Kidney (tissue), 14 donors: ENCODE results near the gene SLC27A1. TPM values are rescaled to one million over a fixed set of nuclear protein-coding genes. Genes with fewer than 3 reads are reported as not detected.
A peak's percentile ranks its signal among the peaks of the same experiment; 100 is the strongest.

ENCODE experiments used
- DNase-seq, 5 donors: peaks; one replicate each; pipeline ENCODE4 v3.0.0-alpha.2; 2013 to 2020
- FAIRE-seq: peaks from 2 replicates; lab custom pipeline; 2012; peaks lifted over from hg19 to GRCh38; lab: Jason Lieb, UNC
- H3K27ac ChIP-seq, 2 donors: one replicate each; pipeline ENCODE4 v1.7.0; 2013; ENCODE audit warnings: low read depth in 2 of 2, low read length in 2 of 2, inconsistent platforms in 1 of 2
- H3K27me3 ChIP-seq: one replicate; pipeline ENCODE4 v1.7.1; 2013; ENCODE audit warnings: low read length, inconsistent platforms; ENCODE audit not compliant: control insufficient read depth, insufficient read depth
- H3K36me3 ChIP-seq, 3 donors: one replicate each; pipeline versions ENCODE4 v1.7.0 to v1.7.1; 2013; ENCODE audit warnings: low read length in 3 of 3, control low read depth in 1 of 3, inconsistent platforms in 1 of 3; ENCODE audit not compliant: insufficient read depth in 3 of 3, control insufficient read depth in 2 of 3
- H3K4me1 ChIP-seq, 3 donors: one replicate each; pipeline versions ENCODE4 v1.7.0 to v1.7.1; 2013; ENCODE audit warnings: low read length in 3 of 3, inconsistent platforms in 1 of 3, low read depth in 1 of 3; ENCODE audit not compliant: control insufficient read depth in 2 of 3, insufficient read depth in 2 of 3
- H3K4me3 ChIP-seq, 3 donors: one replicate each; pipeline versions ENCODE4 v1.7.0 to v1.8.1; 2013; ENCODE audit warnings: low read length in 3 of 3, control low read depth in 1 of 3, inconsistent platforms in 1 of 3
- H3K9ac ChIP-seq, 3 donors: one replicate each; pipeline versions ENCODE4 v1.7.0 to v1.7.1; 2013; ENCODE audit warnings: low read length in 3 of 3, control low read depth in 1 of 3, inconsistent platforms in 1 of 3
- H3K9me3 ChIP-seq, 3 donors: one replicate each; pipeline versions ENCODE4 v1.7.0 to v1.7.1; 2013; ENCODE audit warnings: low read length in 3 of 3, control low read depth in 1 of 3, inconsistent platforms in 1 of 3; ENCODE audit not compliant: control insufficient read depth in 2 of 3, insufficient read depth in 1 of 3
- intact Hi-C: fragments of 100-400 bp; cut with DNase I; formaldehyde crosslinking; loops from one replicate; pipeline ENCODE4 v1.11.1; 2022
- polyA plus RNA-seq: library from polyadenylated mRNA; stranded (reverse); fragments of 350-450 nt; fragmentation: Illumina TruSeq; extraction: RNeasy Lipid Tissue Mini Kit (QIAGEN cat#74804); gene quantifications from one replicate; pipeline ENCODE4 v1.2.3, GENCODE V29; 2014; ENCODE audit warnings: low read depth, low replicate concordance; ENCODE audit not compliant: insufficient read depth
- total RNA-seq: library from RNA; stranded (reverse); fragmentation: NEBNext Ultra II Directional; extraction: Animal tissue kit (Norgen Biotek cat#: 25700); gene quantifications from one replicate; pipeline ENCODE4 v1.2.1, GENCODE V29; 2021
- TF ChIP-seq, protein P1 (sequence below): IDR thresholded peaks from 3 replicates; pipeline ENCODE4 v1.5.1; 2012; ENCODE audit warnings: mild to moderate bottlenecking, moderate library complexity, borderline replicate concordance; ENCODE audit not compliant: insufficient read depth; ENCODE audit errors: extremely low read depth
- donor health status: control.
- donor health status: control.
- donor health status: control.
- donor health status: control.
- donor health status: control.
- donor health status: DM: yes; HTN: yes; CAD: no.
- donor health status: Normal renal cell carcinoma (clear cell type).

Gene SLC27A1
- total and polyA plus RNA-seq, 2 donors from 2014 or later: 16.9 to 21.9 TPM

- no peak overlapping the region for H3K27ac ChIP-seq
- TF ChIP-seq, protein P1, sequence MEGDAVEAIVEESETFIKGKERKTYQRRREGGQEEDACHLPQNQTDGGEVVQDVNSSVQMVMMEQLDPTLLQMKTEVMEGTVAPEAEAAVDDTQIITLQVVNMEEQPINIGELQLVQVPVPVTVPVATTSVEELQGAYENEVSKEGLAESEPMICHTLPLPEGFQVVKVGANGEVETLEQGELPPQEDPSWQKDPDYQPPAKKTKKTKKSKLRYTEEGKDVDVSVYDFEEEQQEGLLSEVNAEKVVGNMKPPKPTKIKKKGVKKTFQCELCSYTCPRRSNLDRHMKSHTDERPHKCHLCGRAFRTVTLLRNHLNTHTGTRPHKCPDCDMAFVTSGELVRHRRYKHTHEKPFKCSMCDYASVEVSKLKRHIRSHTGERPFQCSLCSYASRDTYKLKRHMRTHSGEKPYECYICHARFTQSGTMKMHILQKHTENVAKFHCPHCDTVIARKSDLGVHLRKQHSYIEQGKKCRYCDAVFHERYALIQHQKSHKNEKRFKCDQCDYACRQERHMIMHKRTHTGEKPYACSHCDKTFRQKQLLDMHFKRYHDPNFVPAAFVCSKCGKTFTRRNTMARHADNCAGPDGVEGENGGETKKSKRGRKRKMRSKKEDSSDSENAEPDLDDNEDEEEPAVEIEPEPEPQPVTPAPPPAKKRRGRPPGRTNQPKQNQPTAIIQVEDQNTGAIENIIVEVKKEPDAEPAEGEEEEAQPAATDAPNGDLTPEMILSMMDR: no peak
- no peaks in the 10 kb centered on the region for H3K9me3 ChIP-seq
- intact Hi-C loops: no loop called here
- DNase-seq (peak in 1 of 5 donors; percentile 52), FAIRE-seq (no peak)
- no peak overlapping the region for H3K4me3 ChIP-seq
- no peaks in the 10 kb centered on the region for H3K36me3 ChIP-seq
- H3K27me3 ChIP-seq: no peaks in the 10 kb centered on the region
- no peak overlapping the region for H3K9ac ChIP-seq
- peaks cover 0 to 7% (median 0%) of the 10 kb centered on the region in 3 donors for H3K4me1 ChIP-seq
Observed at GRCh38 chr19:17486545-17487240, 16.4 kb downstream of the SLC27A1 start.

GRCh38 chr19:17487284-17488121 lies 17.2 kb downstream of the SLC27A1 start:
- DNase-seq (peak in 1 of 5 donors; percentile 63), FAIRE-seq (no peak)
- no peak overlapping the region for H3K27ac ChIP-seq
- H3K4me3 ChIP-seq: no peak overlapping the region
- no peaks in the 10 kb centered on the region for H3K27me3 ChIP-seq
- H3K36me3 ChIP-seq: no peaks in the 10 kb centered on the region
- no peak overlapping the region for H3K9ac ChIP-seq
- H3K9me3 ChIP-seq: no peaks in the 10 kb centered on the region
- TF ChIP-seq, protein P1: no peak
- peaks cover 0 to 7% (median 0%) of the 10 kb centered on the region in 3 donors for H3K4me1 ChIP-seq
- intact Hi-C loops: no loop called here

- TF ChIP-seq, protein P1: peak; percentile 4
- no peaks in the 10 kb centered on the region for H3K9me3 ChIP-seq
- H3K36me3 ChIP-seq: no peaks in the 10 kb centered on the region
- H3K4me1 ChIP-seq: peaks cover 0 to 7% (median 0%) of the 10 kb centered on the region in 3 donors
- intact Hi-C loops: no loop called here
- DNase-seq (peak; percentile 88 to 95 (median 92)), FAIRE-seq (no peak)
- no peak overlapping the region for H3K9ac ChIP-seq
- H3K27ac ChIP-seq: peak overlapping the region in 1 of 2 donors; percentile 28
- H3K27me3 ChIP-seq: no peaks in the 10 kb centered on the region
- H3K4me3 ChIP-seq: peak overlapping the region in 2 of 3 donors; percentile 32 to 42
Observed at GRCh38 chr19:17488593-17489391, 18.5 kb downstream of the SLC27A1 start.
